T-helper 9 cell (primary cell): Measurements from ENCODE around the gene CEP43.

Experiments used
- DNase-seq: peaks from one replicate; pipeline ENCODE4 v3.0.0-alpha.2; 2020

CEP43 gene

DNA sequence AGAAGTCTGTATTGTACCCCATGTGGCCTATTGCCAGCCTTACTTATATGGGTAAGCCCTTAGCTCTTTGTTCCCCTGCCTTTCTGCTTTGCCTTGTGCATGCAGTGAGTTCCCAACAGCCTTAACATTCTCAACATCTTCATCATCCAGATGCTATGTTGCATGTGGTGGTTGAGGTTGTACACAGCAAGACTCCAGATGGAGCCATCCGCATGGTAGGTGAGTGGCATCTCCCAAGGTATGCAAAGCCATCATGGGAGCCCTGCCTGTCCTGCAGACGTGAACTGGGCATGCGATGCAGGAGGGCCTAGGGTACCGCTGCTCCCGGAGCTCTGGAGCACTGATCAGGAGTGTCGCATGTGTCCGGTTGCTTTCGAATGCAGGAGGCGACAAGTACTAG lies 16.1 kb downstream of the CEP43 start:
- DNase-seq: no peak

GRCh38 chr6:167020206-167020605 lies 21.0 kb downstream of the CEP43 start:
- no peak for DNase-seq

DNA sequence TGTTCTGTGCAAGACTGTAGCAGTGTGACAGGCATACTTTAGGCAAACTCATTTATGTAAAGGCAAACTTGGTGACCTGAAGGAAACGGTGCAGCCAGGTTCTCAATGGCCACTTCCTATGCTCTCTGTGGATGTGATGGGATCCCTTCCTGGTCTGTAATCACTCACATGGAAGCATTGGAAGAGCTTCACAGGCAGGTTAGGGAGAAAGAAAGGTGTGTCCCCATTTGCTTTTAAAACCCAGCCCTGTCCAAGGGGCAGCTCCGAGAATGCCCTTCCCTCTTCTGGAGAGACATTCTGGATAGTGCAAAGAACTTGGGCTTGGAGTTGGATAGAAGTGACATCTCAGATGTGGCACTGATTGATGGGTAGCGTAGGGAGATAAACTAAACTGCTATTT lies 28.1 kb downstream of the CEP43 start:
- no peak for DNase-seq

DNA sequence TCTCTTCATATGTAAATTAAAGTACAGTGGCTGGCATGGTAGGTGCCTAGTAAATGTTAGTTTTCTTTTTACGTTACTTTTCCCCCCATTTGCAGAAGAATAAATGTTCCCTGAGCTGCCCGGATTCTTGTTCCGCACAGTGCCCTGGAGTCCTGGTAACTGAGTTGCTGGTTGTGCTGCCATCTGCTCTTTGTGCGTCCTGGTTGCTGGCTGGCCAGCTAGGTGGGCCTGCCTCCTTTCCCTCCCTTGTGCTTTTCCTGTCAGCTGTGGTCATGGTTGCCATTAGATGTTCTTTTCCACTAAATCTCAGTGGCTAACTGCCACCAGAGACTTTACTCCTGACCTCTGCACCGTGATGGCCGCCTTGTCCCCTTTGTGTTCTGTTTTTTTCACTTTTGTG lies 28.6 kb downstream of the CEP43 start:
- DNase-seq: no peak

DNA sequence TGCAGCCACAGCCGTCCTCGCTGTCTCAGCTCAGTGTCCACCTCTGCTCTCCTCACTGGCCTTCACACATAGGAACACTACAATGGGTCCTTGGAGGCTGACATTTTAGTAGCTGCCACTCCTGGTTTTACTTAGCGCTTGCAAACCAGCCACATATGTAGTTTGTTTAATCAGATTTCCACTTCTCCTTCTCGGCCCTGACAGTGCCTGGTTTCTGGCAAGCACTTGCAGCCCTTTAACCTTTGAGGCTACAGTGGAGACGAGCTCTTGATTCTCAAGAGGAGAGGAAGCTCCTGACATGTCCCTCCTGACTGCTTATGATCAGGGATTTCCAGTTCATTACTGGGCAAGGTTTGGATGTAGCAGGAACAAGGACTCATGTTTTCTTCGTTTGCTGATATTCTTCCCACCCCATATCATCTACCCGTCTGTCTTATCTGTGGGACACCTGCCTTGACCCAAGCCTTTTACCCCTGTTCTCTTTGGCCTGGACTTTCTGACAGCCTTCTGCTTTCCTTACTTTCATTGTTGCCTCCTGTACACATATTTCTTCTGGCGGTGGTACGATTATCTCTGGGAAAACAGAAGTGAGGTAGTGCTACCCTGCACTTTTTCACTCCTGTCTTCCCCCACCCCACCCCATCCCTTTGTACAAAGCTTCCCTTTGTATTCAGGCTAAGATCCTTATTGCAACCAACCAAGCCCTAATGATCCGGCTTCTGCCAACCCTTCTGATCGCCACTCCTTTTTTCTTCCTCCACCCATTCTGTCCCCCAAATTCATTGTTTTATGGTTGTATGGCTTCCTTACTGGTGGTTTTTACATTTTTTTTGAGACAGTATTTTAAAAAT lies 31.2 kb downstream of the CEP43 start:
- DNase-seq: no peak

DNA sequence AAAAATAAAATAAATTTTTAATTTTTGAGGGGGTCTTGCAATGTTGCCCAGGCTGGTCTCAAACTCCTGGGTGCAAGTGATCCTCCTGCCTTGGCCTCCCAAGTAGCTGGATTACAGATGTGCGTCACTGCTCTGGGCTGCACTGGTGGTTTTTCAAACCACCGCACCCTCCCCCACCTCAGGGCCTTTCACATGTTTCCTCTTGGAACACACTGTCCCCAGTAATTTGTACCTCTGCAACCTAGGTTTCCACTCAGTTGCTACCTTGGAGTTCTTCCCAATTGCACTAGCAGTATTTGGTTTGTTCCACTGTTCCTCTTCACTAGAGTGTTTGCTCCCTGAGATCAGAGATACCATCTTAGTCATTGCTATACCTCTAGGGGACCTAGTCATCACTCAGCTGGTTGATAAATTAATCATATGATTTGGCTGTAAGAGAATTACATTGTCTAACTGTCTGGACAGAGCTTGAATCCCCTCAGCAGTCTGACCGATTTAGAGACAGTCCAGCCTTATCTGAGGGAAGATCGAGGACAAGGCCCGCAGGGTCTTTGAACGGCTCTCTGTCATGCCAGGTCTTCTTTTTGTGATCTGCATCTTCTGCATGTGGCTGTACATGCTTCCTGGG lies 32.0 kb downstream of the CEP43 start:
- no peak for DNase-seq

GRCh38 chr6:167034056-167034455 lies 34.9 kb downstream of the CEP43 start:
- no peak for DNase-seq

DNA sequence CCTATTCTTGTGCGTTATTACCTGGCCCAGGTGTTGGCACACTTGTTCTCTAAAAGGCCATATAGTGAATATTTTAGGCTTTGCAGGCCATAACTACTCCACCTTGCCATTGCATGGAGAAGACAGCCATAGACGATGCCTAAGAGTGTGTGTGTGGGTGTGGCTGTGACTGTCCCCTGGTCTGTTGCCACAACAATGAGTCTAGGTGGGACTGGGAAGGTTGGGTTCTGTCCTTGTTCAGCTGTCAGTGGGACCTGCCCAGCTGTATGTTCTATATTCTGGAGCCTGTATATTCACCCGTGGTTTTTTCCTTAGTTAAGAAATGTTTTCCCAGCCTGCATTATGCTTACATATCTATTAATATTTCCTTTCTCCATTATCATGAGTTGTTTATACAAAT lies 38.6 kb downstream of the CEP43 start:
- no peak for DNase-seq

DNA sequence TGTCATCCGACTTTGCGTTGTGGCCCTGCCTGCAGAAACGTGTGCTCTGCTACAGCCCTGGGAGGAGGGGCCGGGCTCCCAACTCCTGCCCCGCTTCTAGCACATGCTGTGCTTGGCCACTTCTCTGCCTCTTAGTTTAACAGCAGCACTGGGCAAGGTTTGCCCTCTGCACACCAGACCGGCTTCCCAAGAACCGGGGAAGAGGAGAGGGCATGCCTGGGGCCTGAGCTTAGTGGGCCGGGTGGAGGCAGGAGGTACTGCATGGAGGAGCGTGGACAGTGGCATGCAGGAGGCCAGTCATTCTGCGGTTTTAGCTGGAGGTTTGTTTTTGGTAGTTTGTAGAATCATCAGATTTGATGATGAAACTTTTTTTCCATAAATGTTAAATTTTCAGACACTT lies 45.5 kb downstream of the CEP43 start:
- DNase-seq: no peak

- DNase-seq: no peak
Observed at GRCh38 chr6:167045828-167046580, 46.8 kb downstream of the CEP43 start.

DNA sequence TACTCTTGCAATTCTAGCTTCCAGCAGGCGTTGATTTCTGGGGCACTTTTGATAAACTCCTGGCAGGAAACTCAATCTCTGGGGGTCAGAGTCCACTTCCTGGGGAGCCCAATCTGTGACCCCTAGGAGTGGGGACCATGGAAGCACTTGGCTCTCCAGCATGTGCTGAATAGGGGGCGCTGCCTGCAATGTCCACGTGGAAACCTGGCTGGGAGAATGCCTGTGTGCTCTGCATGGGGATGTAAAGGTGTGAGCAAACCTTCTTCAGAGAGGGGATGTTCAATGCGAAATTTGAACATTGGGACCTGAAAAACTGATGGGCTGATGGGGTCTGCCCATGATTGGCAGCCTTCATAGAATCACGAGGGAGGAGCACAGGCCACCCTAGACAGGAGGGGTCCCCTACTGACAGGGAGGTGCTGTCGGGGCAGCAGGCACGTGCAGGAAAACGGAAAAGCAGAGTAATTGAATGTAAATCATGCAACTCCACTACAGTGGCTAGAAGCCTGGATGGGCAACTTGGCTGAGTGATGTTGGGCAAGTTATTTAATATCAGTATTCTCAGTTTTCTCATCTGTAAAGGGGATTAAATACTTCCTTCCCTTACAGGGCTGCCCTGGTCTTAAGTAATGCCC lies 47.8 kb downstream of the CEP43 start:
- DNase-seq: no peak

GRCh38 chr6:167047554-167047953 lies 48.4 kb downstream of the CEP43 start:
- DNase-seq: peak; percentile 26
